ENCODE measurements around the gene DSTN. TPM values are rescaled to one million over a fixed set of nuclear protein-coding genes. Genes with fewer than 3 reads are reported as not detected.
A peak's percentile ranks its signal among the peaks of the same experiment; 100 is the strongest.

The DSTN gene
- polyA plus RNA-seq, 1 experiment = 295 TPM

DNA sequence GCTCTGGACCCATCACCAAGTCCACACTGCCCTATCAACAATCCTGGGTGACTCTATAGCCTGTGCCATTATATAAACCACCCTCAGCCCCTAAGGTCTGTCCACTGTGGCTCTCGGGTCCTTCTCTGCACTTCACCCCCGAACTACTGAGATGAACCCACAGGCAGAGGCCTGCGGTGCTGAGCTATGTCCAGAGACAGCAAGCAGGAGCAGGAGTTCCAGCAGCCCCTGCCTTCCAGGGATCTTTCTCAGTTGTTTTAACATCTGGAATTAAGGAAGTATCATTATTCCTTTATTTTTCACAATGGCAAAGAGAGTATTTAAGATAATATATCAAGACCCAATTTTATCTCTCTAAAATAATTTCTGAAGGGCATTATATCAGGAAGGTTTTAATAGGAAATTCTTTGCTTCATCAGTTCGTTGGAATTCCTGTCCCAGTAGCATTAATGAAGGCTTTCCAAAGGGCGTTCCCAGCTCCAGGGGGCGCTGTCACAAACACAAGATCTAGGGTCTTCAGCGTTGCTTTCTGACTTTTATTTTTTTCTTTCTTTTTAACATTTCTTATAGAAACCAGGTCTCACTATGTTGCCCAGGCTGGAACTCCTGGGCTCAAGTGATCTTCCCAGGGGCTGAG, 84.9 kb downstream of the DSTN start:
- POLR2A ChIA-PET = no interaction called here
- Histone ChIP-seq H3K4me3 (ENCODE audit: low read depth, low read length) (no peak overlapping the region), H3K36me3 (ENCODE audit: control insufficient read depth, insufficient read depth, low read length) (peaks cover 37% of the 10 kb centered on the region), H3K27me3 (ENCODE audit: control insufficient read depth, insufficient read depth, low read length) (no peaks in the 10 kb centered on the region)
- CTCF ChIA-PET = interaction anchor here (0.6 to 1.9 kb wide), 18 partner anchors 11 to 284 kb away, joined by 3 to 10 read pairs (median 3); no protein-coding TSS in a partner anchor
- DNase-seq (ENCODE audit: low read depth) = no peak
- TF ChIP-seq, protein P1, sequence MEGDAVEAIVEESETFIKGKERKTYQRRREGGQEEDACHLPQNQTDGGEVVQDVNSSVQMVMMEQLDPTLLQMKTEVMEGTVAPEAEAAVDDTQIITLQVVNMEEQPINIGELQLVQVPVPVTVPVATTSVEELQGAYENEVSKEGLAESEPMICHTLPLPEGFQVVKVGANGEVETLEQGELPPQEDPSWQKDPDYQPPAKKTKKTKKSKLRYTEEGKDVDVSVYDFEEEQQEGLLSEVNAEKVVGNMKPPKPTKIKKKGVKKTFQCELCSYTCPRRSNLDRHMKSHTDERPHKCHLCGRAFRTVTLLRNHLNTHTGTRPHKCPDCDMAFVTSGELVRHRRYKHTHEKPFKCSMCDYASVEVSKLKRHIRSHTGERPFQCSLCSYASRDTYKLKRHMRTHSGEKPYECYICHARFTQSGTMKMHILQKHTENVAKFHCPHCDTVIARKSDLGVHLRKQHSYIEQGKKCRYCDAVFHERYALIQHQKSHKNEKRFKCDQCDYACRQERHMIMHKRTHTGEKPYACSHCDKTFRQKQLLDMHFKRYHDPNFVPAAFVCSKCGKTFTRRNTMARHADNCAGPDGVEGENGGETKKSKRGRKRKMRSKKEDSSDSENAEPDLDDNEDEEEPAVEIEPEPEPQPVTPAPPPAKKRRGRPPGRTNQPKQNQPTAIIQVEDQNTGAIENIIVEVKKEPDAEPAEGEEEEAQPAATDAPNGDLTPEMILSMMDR (IDR thresholded peaks at IDR 0.05; ENCODE audit: insufficient read depth, low read depth, low read length) = peak; percentile 71

DNA sequence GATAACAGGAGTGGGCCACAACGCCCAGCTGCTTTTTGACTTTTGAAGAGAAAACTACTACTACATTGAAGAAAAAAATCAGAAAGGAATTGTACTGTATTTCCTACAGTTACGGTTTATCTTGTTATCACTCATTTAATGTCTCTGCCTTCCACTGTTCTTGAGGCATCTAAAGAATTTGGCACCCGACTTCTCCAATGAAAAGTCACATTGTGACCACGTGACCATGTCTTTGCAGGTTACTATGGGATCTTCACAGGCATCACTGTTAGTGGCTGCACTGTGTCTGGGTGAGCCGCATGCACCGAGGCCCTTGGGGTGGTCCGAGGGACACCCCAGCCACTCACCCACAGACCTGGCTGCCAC, 85.4 kb downstream of the DSTN start:
- POLR2A ChIA-PET = no interaction called here
- no peak for DNase-seq (ENCODE audit: low read depth)
- TF ChIP-seq, protein P1 (IDR thresholded peaks at IDR 0.05; ENCODE audit: insufficient read depth, low read depth, low read length) = no peak
- CTCF ChIA-PET = interaction anchor here (0.6 to 1.9 kb wide), 15 partner anchors 12 to 283 kb away, joined by 3 to 6 read pairs (median 3); no protein-coding TSS in a partner anchor
- Histone ChIP-seq H3K4me3 (ENCODE audit: low read depth, low read length) (no peak overlapping the region), H3K36me3 (ENCODE audit: control insufficient read depth, insufficient read depth, low read length) (peaks cover 40% of the 10 kb centered on the region), H3K27me3 (ENCODE audit: control insufficient read depth, insufficient read depth, low read length) (no peaks in the 10 kb centered on the region)

DNA sequence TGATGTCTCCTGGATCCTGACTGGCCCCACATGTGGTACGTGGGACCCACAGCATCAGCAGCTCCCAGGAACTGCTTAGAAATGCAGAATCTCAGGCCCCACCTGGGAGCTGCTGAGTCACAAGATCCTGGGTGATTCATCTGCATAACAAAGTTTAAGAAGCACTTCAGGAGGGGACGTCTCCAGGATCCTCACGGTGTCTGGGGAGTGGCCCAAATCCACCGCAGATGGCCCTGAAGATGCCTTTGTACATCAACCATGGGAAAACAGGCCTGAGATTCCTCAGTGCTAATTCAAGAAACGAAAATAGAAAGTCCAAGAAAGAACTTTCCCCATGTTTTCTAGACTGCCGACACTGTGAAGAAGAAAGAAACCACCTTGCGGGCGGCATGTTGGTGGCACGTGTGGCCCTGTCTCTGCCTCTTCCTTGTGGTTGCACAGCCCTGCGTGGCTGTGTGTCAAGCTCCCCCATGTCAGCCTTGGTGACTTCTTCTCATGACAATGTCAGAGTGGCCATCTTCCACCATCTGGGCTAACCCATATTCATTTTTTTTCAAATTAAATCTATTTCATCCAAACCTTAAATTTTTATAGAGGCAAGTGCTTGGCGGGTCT, 86.1 kb downstream of the DSTN start:
- no peak for DNase-seq (ENCODE audit: low read depth)
- H3K4me3 ChIP-seq (ENCODE audit: low read depth, low read length) = no peak overlapping the region

DNA sequence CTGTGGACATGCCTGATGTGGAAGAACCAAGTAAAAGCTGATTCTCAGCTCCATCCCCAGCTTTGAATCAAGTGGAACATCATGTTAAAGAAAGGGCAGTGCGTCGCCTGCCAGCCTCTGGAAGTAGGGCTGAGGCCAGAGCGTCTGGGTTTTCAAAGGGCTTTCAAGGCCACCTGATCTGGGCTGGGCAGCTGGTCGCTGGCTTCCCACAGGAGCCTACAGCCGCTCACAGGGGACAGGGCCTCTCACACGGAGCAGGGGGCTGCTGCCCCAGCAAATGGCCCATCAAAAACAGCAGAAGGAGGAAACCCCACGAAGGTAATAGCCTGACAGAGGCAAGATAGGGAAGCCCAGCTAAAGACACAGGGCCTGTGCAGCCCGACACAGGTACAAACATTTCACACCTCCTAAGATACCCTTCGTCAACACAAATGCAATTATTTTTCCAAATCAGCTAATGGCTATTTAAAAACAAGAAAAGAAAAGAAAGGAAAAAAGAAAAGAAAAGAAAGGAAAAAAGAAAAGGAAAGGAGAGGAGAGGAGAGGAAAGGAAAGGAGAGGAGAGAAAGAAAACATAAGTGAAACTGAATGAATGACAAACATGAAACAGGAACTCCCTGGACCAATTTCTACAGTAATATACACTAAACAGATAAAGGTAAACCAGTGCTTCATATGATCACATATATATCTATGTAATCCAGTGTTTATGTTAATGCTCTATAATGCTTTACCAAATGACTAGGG, 87.4 kb downstream of the DSTN start:
- Histone ChIP-seq H3K36me3 (ENCODE audit: control insufficient read depth, insufficient read depth, low read length) (peaks cover 35% of the 10 kb centered on the region), H3K27me3 (ENCODE audit: control insufficient read depth, insufficient read depth, low read length) (no peaks in the 10 kb centered on the region), H3K4me3 (ENCODE audit: low read depth, low read length) (no peak overlapping the region)
- POLR2A ChIA-PET = no interaction called here
- TF ChIP-seq, protein P1 (IDR thresholded peaks at IDR 0.05; ENCODE audit: insufficient read depth, low read depth, low read length) = no peak
- CTCF ChIA-PET = interaction anchor here (0.6 to 1.5 kb wide), 5 partner anchors 9 to 562 kb away, joined by 3 to 5 read pairs (median 4); no protein-coding TSS in a partner anchor
- DNase-seq (ENCODE audit: low read depth) = no peak

More for the DNA sequence above, 86.1 kb downstream of the DSTN start:
- H3K36me3 ChIP-seq (ENCODE audit: control insufficient read depth, insufficient read depth, low read length) = peaks cover 36% of the 10 kb centered on the region
- no peaks in the 10 kb centered on the region for H3K27me3 ChIP-seq (ENCODE audit: control insufficient read depth, insufficient read depth, low read length)
- TF ChIP-seq, protein P1 (IDR thresholded peaks at IDR 0.05; ENCODE audit: insufficient read depth, low read depth, low read length) = no peak
- ChIA-PET POLR2A (no interaction called here), CTCF (interaction anchor here (0.8 to 1.9 kb wide), 7 partner anchors 8 to 276 kb away, joined by 3 to 6 read pairs (median 4); no protein-coding TSS in a partner anchor)
